ENCODE measurements around the gene GLS2. TPM values are rescaled to one million over a fixed set of nuclear protein-coding genes. Genes with fewer than 3 reads are reported as not detected.
A peak's percentile ranks its signal among the peaks of the same experiment; 100 is the strongest.

GLS2 gene
- total RNA-seq, 1 donor from 2014 or later: 2.3 TPM

GRCh38 chr12:56529656-56530055 is 41.7 kb upstream of the GLS2 start:
- H2AFZ ChIP-seq (replicated peaks): no peak overlapping the region
- H3K4me1 Mint-ChIP-seq: no peaks in the 10 kb centered on the region

GRCh38 chr12:56528846-56529245 is 40.9 kb upstream of the GLS2 start:
- Mint-ChIP-seq H3K4me3 (no peak overlapping the region), H3K4me1 (peaks cover 4% of the 10 kb centered on the region), H3K27me3 (ENCODE audit: insufficient read depth, low read depth) (no peaks in the 10 kb centered on the region), H3K9me3 (no peaks in the 10 kb centered on the region), H3K27ac (no peak overlapping the region), H3K36me3 (no peaks in the 10 kb centered on the region)
- no peaks in the 10 kb centered on the region for H3K9me3 ChIP-seq (ENCODE audit: low read depth)
- no peaks in the 10 kb centered on the region for H3K4me1 ChIP-seq
- H2AFZ ChIP-seq (replicated peaks): no peak overlapping the region
- DNase-seq (ENCODE audit: low spot score): no peak
- H3K79me2 ChIP-seq (ENCODE audit: low read depth): peaks cover 31% of the 10 kb centered on the region
- no peak overlapping the region for H3K4me2 ChIP-seq
- no peaks in the 10 kb centered on the region for H3F3A ChIP-seq (ENCODE audit: low read depth)
- no peak for TF ChIP-seq EZH2 (IDR thresholded peaks at IDR 0.05)
- TF ChIP-seq, protein P1, sequence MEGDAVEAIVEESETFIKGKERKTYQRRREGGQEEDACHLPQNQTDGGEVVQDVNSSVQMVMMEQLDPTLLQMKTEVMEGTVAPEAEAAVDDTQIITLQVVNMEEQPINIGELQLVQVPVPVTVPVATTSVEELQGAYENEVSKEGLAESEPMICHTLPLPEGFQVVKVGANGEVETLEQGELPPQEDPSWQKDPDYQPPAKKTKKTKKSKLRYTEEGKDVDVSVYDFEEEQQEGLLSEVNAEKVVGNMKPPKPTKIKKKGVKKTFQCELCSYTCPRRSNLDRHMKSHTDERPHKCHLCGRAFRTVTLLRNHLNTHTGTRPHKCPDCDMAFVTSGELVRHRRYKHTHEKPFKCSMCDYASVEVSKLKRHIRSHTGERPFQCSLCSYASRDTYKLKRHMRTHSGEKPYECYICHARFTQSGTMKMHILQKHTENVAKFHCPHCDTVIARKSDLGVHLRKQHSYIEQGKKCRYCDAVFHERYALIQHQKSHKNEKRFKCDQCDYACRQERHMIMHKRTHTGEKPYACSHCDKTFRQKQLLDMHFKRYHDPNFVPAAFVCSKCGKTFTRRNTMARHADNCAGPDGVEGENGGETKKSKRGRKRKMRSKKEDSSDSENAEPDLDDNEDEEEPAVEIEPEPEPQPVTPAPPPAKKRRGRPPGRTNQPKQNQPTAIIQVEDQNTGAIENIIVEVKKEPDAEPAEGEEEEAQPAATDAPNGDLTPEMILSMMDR (IDR thresholded peaks at IDR 0.05): no peak
- no peak for TF ChIP-seq EZH2phosphoT487 (IDR thresholded peaks at IDR 0.05)
- no peak overlapping the region for H3K4me3 ChIP-seq
- no peak overlapping the region for H3K27ac ChIP-seq
- no peak overlapping the region for H3K9ac ChIP-seq
- no peaks in the 10 kb centered on the region for H3K36me3 ChIP-seq
- no peaks in the 10 kb centered on the region for H3K27me3 ChIP-seq
- H4K20me1 ChIP-seq (ENCODE audit: low read depth): no peaks in the 10 kb centered on the region

More at GRCh38 chr12:56529656-56530055, 41.7 kb upstream of the GLS2 start:
- Mint-ChIP-seq H3K27ac (no peak overlapping the region), H3K4me3 (no peak overlapping the region), H3K36me3 (no peaks in the 10 kb centered on the region), H3K27me3 (ENCODE audit: insufficient read depth, low read depth) (no peaks in the 10 kb centered on the region), H3K9me3 (no peaks in the 10 kb centered on the region)
- no peak overlapping the region for H3K4me2 ChIP-seq
- no peak overlapping the region for H3K27ac ChIP-seq
- H3K9ac ChIP-seq: no peak overlapping the region
- no peaks in the 10 kb centered on the region for H3K4me1 ChIP-seq
- no peak overlapping the region for H3K4me3 ChIP-seq
- DNase-seq (ENCODE audit: low spot score): no peak
- no peaks in the 10 kb centered on the region for H3K9me3 ChIP-seq (ENCODE audit: low read depth)
- no peaks in the 10 kb centered on the region for H3K36me3 ChIP-seq
- TF ChIP-seq EZH2phosphoT487 (IDR thresholded peaks at IDR 0.05): no peak
- TF ChIP-seq EZH2 (IDR thresholded peaks at IDR 0.05): no peak
- TF ChIP-seq, protein P1 (IDR thresholded peaks at IDR 0.05): no peak
- no peaks in the 10 kb centered on the region for H3K27me3 ChIP-seq
- no peaks in the 10 kb centered on the region for H3F3A ChIP-seq (ENCODE audit: low read depth)
- H4K20me1 ChIP-seq (ENCODE audit: low read depth): no peaks in the 10 kb centered on the region
- H3K79me2 ChIP-seq (ENCODE audit: low read depth): peaks cover 23% of the 10 kb centered on the region

DNA sequence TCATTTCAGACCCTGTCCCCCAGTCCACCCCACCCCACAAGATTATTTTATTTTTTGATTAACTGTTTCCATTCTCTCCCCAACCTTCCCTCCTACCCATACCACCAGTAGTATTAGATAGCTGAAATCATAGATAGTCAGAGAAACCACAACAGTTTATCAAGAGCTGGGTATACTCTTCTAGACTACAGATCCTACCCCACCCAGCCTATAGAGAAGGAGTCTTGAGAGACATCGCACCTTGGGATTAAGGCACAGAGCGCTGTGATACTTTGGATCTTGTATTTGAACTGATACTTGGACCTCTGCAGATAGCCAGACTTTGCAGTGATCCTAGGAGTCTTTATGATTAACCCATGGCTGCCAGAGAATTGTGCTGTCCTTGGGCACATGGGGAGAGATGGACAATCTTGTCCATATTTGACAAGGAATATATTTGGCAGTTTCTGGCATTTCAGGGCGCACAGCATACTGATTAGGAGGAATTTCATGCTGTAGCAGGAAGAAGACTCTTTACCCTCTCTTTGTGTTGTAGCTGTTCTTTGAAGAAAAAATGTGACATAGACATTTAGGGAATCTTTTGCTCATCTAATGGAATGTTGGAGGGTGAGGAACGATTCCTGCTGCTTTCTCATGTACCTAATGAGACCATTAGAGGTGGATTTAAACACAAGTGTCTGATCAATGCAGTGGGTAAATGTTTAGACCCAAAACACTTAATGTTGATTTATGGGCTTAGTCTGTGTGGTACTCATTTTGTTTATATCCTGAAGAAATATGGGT is 34.6 kb upstream of the GLS2 start:
- Histone ChIP-seq H3K4me3 (peak overlapping the region; percentile 68), H3K36me3 (no peaks in the 10 kb centered on the region), H4K20me1 (ENCODE audit: low read depth) (no peaks in the 10 kb centered on the region), H3K4me2 (peak overlapping the region; percentile 92), H2AFZ (replicated peaks) (peak overlapping the region; percentile 81), H3F3A (ENCODE audit: low read depth) (peaks cover 7% of the 10 kb centered on the region), H3K27me3 (no peaks in the 10 kb centered on the region), H3K27ac (peak overlapping the region; percentile 66), H3K79me2 (ENCODE audit: low read depth) (peaks cover 46% of the 10 kb centered on the region), H3K9ac (peak overlapping the region; percentile 65), H3K4me1 (peaks cover 4% of the 10 kb centered on the region), H3K9me3 (ENCODE audit: low read depth) (no peaks in the 10 kb centered on the region)
- no peaks in the 10 kb centered on the region for H3K36me3 Mint-ChIP-seq
- no peaks in the 10 kb centered on the region for H3K27me3 Mint-ChIP-seq (ENCODE audit: insufficient read depth, low read depth)
- H3K4me3 Mint-ChIP-seq: peak overlapping the region; percentile 90
- H3K27ac Mint-ChIP-seq: peak overlapping the region; percentile 84
- peaks cover 14% of the 10 kb centered on the region for H3K4me1 Mint-ChIP-seq
- TF ChIP-seq EZH2phosphoT487 (IDR thresholded peaks at IDR 0.05) (no peak), EZH2 (IDR thresholded peaks at IDR 0.05) (no peak)
- TF ChIP-seq, protein P1 (IDR thresholded peaks at IDR 0.05): no peak
- peak; percentile 30 for DNase-seq (ENCODE audit: low spot score)
- no peaks in the 10 kb centered on the region for H3K9me3 Mint-ChIP-seq

All from neural progenitor cell (in vitro differentiated cells).